GM18870 (cell line): ENCODE results near the gene TICRR.

ENCODE experiments used
- ATAC-seq: cut with Tn5 transposase; IDR thresholded peaks from one replicate; pipeline ENCODE4 v1.9.1; 2021; ENCODE audit warnings: moderate library complexity; ENCODE audit not compliant: unreplicated experiment

Gene TICRR

DNA sequence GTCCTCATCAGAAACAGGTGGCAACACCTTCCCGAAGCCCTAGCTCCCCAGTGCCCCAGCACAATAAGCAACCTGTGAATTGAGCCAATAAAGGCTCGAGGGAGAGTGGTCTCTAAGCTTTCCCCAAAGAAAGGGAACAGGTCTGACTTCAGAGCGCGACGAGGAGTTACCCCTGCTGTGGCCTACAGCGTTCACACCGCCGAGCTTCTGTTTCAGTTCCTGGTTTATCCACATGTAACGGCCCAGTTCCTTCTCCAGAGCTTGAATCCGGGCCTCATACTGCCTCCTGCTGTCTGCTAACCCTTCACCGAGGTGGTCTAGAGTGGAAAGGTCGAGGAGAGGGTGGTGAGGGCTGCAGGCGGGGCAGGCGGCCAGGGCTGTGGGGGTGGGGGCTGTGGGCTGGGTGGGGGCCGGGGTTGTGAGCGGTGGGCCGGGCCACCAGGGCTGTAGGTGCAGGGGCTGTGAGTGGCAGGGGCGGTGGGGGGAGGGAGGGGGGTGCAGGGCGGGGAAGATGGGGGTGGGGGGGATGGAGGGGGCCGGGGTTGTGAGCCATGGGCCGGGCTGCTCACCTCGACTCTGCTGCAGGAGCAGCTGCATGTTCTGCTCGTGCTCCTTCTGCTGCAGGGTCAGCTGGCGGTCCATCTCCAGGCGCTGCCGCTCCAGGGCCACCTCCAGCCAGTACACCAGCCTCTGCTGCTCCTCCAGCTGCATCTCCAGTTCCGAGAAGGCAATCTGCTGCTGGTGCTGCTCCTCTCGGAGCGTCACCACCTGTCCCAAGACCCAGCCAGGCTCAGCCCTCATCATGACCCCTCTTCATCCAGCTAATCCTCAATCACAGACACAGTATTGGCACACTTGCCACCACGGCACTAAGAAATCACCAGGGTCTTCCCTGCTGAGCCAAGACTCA, 53.8 kb downstream of the TICRR start:
- ATAC-seq = no peak

DNA sequence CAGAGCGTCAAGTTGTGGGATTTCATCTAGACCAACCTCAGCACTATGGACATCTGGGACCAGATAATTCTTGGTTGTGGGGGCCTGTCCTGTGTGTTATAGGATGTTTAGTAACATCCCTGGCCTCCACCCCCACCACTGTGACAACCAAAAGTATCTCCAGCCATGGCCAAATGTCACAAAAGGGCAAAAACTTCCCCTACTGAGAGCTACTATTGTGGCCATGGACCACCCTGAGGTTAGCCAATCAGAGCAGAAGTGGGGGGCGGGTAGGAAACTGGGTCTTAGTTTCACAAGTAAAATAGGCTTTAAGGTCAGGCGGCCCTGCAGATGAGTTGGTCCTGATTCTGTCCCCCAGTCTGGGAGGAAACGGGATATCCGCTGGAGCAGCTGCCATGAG, 54.6 kb downstream of the TICRR start:
- ATAC-seq = no peak

DNA sequence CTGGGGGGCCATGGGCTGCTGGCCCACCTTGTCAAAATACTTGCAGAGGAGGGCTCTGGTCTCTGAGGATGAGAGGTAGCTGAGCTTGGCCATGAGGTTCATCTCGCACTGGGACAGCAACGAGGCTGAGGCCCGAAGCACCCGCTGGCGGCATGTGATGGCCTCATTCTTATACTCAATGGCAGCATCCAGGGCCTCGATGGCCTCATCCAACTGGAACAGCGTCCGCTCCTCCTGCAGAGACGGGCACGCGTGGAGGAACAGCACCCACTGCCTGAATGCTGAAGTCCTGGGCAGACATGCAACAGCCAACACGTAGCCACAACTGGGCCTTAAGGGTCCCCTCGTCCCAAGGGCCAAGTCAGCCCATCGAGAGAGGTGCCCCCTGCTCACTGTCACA, 55.0 kb downstream of the TICRR start:
- ATAC-seq = no peak

DNA sequence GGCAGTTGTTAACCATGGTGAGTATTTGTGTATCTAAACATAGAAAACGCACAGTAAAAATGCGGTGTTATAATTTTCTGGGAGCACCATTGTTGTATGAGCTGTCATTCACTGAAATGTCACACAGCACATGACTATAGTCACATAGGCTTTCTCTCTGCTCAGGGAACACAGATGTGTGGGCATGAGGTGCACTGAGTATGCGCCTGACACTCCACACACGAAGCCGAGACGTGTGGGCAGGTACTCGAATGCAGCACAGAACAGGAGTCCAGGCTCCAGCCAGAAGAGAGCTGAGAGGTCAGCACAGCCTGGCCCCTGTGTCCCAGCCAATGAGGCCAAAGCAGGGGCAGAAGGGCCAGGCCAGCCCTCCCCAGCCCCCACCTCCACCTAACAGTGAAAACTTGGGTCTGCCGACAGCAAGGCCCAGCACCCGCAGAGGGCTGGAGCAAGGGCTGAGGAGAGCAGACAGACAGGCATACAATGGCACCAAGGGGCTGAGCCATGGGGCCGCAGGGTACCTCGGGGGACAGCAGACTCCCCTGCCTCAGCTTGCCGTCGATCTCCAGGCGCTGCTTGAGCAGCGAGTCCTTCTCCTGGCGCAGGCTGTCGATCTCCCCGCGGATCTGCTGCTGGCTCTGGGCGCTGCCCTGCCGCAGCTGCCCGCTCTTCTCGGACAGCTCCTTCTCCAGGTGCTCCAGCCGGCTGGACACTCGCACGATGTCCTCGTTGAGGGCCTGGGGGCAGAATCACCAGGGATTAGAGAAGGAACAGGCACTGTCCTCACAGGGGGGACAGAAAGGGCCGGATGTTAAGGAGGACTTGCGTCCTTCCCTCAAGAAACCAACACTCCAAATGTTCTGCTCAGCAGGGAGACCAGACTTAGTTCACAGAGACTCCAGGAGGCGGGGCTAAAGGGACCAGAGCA, 56.0 kb downstream of the TICRR start:
- ATAC-seq = no peak

DNA sequence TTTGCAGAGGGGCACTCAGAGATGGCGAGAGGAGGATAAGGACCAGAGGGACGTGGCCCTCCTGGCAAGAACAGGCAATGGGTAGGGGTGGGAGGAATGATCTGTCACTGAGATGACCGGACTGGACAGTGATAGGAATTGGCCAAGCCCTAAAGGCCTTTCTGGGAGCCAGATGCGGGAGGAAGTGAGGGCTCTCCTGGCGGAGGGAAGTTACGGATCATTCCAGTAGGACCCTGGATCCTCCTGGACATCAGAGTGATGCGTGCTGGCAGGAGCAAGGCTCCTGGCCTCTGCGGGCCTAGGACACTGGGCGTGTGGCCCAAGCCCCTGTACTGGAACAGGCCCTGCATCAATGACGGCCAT, 56.6 kb downstream of the TICRR start:
- no peak for ATAC-seq

DNA sequence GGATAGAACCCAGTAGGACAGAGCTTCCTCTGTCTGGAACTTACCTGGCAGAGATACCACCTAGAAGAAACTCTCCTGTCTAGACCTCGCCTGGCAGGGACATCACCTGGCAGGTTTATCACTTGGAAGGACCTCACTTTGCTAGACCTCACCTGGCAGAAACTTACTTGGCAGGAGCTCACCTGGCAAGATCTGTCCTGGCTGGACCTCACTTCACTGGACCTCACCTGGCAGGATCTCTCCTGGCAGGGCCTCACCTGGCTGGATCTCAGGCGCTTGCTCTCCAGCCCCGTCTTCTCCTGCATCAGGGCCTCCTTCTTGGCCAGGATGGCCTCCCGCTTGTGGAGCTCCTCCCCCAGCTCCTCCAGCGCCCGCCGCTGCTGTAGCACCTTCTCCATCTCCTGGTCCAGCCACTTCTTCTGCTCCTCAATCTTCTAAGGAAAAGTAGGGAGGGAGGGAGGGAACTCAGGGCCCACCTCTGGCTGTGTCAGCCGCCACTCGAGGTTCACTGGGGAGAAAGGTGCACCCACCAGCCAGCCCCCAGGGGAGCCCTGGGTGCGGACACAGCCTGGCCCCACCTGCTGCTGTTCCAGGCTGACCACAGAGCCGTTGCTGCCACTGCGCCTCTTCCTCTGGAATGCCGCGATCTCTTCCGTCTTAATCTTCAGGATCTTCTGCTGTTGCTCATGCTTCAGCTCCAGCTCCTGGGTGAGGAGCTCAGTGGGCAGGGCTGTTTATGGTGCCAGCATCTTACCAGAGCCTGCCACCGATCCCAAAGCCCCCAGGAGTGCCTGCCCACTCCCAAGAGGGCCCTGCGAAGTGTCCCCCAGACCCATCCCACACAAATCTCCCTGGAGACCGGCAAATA, 57.5 kb downstream of the TICRR start:
- ATAC-seq = no peak

DNA sequence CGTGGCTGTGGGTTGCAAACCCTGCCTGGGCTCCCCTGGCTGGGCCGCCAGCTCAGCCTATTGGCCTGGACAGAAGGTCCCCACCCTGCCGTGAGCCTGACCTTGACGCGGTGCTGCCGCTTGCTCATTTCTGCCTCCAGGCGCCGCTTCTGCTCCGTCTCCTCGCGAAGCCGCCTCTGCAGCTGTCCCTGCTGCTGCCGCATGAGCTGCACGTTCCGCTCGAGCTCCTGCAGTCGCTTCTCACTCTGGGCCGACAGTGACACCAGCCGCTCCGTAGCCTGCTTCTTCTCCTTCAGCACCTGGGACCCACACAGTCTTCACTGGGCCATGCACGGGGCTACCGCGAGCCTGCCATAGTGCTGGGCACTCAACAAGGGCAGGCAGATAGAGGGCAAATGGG, 58.3 kb downstream of the TICRR start:
- no peak for ATAC-seq

DNA sequence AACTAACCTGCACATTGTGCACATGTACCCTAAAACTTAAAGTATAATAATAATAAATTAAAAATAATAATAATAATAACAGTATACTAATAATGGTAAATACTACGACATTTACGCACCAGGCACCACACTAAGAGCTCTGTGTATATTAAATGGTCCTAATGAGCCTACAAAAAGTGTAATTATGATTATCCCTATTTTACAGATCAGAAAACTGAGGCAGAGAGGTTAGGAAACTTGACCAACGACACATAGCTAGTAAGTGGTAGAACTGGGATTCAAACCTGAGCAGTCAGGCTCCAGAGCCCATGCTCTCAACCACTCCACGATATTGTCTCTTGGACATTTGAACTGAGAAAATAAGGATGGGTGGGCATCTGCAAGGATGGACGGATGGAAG, 65.0 kb downstream of the TICRR start:
- no peak for ATAC-seq

DNA sequence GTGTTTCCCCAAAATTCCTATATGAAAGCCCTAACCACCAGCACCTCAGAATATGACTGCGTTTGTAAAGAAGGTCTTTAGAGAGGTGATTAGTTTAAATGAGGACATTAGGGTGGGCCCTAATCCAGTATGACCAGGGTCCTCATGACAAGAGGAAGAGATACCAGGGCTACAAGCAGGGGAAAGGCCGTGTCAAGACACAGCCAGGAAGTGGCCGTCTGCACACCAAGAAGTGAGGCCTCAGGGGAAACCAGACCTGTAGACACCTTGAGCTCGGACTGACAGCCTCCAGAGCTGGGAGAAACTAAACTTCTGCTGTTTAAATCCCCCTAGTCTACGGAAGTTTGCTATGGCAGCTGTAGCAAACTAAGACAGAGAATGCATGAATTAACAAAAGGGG, 65.8 kb downstream of the TICRR start:
- ATAC-seq = no peak

DNA sequence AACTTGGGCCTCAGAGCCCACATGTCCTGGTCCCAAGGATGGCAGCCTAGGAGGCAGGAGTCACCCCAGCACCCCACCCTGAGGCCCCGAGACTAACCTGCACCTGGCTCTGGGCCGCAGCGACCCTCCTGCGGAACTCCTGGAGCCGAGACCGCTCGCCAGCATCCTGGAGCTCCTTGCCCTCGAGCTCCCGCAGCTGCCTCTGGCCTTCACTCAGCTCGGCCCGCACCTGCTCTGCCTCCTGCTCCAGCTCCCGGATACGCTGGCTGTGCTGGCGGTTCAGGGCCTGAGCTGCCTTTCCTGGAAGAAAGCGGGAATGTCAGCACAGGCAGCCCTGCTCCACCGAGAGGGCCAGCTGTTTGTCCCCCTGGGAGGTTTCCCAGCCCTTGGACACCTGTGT, 66.8 kb downstream of the TICRR start:
- no peak for ATAC-seq

DNA sequence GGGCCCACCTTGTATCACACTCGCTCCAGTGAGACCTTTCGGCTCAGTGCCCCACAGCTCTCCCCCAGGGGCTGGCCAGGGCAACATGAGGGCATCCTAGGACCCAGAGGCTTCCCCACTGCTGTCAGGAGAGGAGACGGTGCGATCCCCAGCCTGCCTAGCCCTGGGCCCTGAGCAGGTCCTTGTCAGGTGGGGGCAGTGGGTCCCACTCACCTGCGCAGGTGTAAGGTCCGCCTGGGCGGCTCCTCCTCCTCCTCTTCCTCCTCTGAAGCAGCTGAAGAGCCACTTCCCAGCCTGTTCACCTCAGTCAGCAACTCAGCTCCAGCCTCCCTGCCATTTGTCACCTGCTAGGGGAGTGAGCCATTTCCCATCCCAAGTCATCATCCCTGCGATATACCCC, 70.4 kb downstream of the TICRR start:
- ATAC-seq = no peak

DNA sequence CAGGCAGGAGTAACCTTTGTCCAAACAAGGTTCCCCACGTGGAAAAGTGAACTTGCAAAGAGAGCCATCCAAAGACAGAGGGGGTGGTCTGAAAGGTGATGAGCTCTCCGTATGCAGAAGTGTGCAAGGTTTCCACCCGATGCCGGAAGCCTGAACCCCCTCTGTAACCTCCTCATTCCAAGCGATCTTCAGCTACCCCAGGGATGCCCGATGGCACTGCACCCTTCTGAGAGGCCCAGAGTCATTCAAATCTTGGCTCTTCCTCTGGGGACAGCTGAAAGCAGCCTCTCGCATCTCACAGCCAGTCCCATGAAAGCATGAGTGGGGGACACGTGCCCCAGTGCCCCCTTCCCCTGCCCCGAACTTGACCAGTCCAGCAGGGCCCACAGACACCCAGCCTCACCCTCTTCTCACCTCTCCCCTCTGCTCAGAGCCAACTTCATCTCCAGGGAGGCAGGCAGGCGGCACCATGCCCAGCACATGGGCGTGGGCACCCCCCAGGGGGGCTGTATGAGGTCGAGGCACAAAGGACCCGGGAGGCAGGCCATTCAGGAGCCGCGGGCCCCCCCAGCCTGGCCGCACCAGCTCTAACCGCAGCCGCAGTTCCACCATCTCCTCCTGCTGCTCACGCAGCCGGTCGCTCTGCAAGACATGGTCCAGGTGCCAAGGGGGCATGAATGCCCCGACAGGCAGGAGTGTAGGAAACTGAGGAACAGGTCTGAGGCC, 71.3 kb downstream of the TICRR start:
- no peak for ATAC-seq

DNA sequence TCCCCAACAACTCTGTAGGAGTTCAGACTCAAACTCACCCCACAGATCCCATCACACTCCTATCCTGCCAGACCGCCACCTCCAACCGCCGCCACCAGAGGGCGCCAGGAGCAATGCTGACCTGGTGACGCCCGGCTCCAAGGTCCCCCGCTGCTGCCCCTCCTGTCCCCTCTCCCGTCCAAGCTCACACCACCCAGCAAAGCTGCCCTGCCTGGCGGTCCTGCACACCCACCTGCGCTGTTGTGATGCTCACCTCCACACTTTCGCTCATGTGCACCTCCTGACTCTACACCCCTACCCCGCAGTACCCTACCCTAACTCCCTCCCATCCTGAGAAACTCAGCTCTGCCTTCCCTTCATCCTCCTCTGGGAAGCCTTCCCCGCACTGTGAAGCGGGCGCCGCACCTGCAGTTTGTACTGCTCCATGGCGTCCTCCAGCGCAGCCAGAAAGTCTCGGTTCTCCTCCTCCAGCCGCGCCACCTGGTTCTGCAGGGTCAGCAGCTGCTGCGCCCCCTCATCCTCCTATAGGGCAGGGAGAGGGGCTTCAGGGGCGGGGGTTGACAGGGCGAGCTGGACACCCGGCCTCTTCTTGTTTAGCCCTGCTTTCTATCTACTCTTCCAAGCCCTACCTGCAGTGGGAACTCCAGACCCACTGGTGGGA, 72.1 kb downstream of the TICRR start:
- no peak for ATAC-seq

DNA sequence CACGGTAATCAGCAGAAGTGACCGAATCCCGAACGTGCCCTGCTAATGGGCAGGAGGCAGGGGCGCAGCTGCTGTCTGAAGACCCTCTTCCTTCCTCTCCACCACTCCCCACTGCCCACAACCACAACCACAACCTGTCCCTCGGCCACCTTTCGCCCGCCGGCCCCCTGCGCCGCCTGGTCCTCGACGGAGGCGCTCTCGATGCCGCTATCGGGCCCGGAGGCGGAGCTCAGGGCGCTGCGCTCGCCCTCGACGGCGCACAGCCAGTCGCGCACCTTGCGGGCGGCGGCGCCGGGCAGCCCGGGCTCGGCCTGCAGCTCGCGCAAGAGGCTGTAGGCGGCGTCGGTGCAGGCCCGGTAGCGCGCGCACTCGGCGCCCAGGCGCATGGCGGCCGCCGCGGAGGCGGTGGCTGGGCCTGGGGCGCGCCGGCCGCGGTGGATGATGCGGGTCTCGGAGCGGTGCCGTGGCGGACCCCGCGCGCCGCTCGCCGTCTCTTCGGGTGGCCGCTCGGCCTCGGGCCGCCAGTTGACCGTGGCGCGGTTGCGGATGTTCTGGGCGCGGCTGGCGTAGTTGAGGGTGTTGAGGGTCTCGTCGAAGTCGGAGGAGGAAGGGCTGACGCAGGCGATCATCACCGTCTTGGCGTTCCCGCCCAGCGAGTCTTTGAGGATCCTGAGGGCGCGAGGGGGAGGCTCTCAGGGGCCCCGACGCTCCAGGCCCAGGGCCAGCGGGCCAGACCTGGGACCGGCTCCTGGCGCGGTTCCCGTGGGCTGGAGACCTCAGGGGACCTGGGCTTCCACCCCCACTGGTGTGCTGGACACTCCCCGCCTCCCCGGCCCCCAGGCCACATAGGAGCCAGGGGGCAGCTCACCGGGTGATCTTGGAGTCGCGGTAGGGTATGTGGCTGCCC, 73.1 kb downstream of the TICRR start:
- ATAC-seq = no peak

DNA sequence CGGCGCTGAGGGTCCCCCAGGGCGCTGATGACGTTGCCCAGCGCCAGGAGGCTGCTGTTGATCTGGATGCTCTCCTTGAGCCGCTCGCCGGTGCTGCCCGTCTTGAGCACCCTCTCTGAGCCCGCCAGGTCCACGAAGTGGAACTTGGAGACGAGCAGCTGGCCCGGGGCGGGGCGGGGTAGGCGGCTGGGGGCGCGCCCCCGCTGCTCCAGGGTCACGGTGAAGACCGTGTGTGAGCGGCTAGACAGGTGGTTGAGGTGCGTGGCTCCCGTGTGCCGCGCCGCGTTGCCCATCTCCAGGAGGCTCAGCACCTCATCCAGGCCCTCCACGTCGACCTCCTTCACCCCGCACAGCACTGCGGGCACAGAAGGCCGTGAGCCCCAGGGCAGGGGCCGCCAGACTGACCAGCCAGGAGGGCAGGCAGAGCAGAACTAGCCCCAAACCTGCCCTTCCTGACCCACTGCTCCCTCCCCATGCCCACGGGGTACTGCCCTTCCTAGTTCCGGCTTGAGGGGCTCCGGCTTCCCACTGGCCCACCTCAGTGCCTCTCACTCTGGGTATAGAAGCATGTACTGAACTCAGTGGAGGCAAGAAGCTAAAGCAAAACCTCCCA, 73.8 kb downstream of the TICRR start:
- no peak for ATAC-seq

DNA sequence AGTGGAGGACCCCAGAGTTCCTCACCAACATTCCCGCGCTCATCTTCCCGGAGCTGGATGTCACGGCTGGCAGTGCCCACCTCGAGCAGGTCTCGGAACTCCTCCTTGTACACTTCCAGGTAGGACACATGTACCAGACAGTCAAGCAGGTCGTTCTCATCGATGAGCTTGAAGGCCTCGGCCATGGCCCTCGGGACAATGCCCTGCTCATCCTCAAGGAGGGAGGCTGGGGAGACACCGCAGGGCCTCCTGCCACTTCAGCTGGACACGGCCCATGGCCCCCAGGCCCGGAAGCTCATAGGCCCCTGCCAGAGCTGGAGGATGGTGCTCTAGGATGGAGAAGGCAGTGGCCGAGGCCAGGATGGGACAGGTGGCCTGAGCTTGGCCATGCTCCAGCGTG, 74.4 kb downstream of the TICRR start:
- ATAC-seq = no peak

DNA sequence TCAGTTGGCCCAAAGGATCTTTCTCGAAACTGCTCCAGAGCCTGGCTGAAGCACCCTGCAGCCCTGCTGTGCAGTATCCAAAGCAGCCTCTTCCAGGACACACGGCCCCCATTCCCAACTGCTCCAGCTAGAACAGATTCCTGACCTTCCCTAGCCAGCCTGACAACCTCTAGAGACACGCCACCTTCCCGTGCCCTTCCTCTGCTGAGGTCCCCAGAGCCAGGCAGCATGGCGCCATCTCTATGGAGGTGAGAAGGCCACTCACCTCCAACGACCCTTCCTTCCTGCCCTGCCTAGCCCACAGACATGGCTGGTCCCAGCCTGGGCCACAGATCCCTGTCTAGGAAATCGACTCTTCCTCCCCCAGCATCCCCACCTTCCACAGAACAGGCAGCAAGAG, 76.9 kb downstream of the TICRR start:
- no peak for ATAC-seq

DNA sequence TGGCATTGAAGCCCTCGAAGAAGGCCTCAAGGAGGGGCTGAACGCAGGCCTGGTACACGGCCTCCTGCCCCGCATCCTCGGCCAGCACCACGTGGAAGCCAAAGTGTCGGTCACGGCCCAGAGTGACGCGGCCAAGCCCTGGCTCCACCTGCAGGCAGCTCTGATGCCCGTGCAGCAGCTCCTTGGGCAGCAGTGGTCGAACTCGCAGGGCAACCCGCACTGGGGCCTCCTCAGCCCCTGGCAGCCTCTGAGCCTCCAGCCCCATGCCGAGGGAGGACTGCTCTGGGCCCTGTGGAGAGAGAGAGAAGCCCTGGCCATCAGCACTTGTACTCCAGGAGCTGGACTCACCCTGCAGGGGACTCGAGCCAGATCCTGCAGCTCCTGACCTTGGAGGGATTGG, 77.4 kb downstream of the TICRR start:
- no peak for ATAC-seq
